IPS-18c (cell line): ENCODE results near the gene AKT3.
"Not testable (repeated sequence)": the region's sequence is repeated elsewhere in the genome, so short reads cannot be mapped to it uniquely, and the experiment has no call there.

ENCODE experiments used
- H3K4me3 ChIP-seq: 2 replicates; pipeline ENCODE4 v1.7.0; 2013; ENCODE audit warnings: low read depth, mild to moderate bottlenecking, low read length, moderate library complexity; ENCODE audit not compliant: insufficient read depth
- H3K9me3 ChIP-seq: one replicate; pipeline ENCODE4 v1.6.1; 2013; ENCODE audit warnings: mild to moderate bottlenecking, low read length, moderate library complexity; ENCODE audit not compliant: control insufficient read depth, insufficient read depth

Gene AKT3

DNA sequence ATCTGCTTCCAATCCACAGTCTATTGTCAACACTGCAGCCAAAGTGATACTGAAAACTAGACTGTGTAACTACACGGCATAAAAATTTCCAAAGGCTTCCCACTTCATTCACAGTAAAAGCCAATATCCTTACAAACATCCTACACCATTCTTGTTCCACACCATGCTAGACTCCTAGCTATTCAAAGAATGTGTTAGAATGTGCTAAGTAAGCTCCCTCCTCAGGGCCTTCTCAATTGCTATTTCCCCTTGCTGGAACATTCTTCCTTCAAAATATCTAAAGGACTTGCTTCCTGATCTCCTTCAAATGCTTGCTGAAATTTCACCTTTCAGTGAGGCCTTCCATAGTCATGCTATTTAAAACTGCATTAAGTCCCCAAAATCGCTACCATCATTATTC, 228.1 kb downstream of the AKT3 start:
- Histone ChIP-seq H3K9me3 (no peaks in the 10 kb centered on the region), H3K4me3 (no peak overlapping the region)

- Histone ChIP-seq H3K9me3 (no peaks in the 10 kb centered on the region), H3K4me3 (no peak overlapping the region)
These were observed 229.9 kb downstream of the AKT3 start for GRCh38 chr1:243620096-243620495.

DNA sequence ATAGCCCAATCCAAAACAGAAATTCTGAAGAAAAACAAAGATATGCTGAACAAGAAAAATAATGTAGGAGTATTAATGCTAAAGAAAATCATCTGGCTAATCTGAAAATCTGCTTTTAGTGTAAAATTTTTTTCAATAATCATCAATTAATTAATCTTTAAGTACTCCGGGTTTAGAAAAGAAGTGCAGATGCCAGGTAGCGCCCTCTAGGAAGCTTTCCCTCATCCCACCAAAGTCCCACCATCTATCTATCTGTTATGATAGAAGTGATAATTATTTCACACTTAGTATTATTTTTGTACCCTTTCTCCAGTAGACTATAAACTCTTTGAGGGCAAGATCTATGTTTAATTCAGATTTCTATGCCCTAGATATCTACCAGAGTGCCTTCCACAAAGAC, 240.3 kb downstream of the AKT3 start:
- H3K9me3 ChIP-seq = no peaks in the 10 kb centered on the region
- no peak overlapping the region for H3K4me3 ChIP-seq

- no peak overlapping the region for H3K4me3 ChIP-seq
- no peaks in the 10 kb centered on the region for H3K9me3 ChIP-seq
These were observed 244.4 kb downstream of the AKT3 start for GRCh38 chr1:243605604-243606003.

- Histone ChIP-seq H3K4me3 (no peak overlapping the region), H3K9me3 (no peaks in the 10 kb centered on the region)
These were observed 248.3 kb downstream of the AKT3 start for GRCh38 chr1:243601720-243602119.

DNA sequence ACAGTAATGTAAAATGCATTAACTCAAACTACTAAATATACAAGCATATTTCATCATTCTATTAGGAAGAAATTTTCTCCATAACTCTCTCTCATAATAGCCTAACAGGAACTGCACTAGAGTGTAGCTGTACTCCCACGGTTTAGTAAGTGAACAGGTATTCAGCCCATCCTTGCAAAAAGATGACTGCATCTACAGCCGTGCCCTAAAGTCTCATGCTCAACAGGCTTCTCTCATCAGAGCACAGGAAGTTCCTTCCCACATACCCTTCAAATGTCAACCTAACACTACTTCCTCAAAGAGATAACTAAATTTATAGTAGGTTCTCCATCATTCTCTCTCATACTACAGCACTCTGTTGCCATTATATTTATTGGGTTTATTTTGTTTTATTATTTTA, 251.6 kb downstream of the AKT3 start:
- no peaks in the 10 kb centered on the region for H3K9me3 ChIP-seq
- no peak overlapping the region for H3K4me3 ChIP-seq

- no peaks in the 10 kb centered on the region for H3K9me3 ChIP-seq
- H3K4me3 ChIP-seq = no peak overlapping the region
These were observed 252.7 kb downstream of the AKT3 start for GRCh38 chr1:243597383-243597782.

GRCh38 chr1:243596431-243597062, 253.5 kb downstream of the AKT3 start:
- no peaks in the 10 kb centered on the region for H3K9me3 ChIP-seq

GRCh38 chr1:243595527-243596210, 254.4 kb downstream of the AKT3 start:
- H3K4me3 ChIP-seq = no peak overlapping the region
- H3K9me3 ChIP-seq = no peaks in the 10 kb centered on the region

More at GRCh38 chr1:243596431-243597062, 253.5 kb downstream of the AKT3 start:
- H3K4me3 ChIP-seq = no peak overlapping the region

DNA sequence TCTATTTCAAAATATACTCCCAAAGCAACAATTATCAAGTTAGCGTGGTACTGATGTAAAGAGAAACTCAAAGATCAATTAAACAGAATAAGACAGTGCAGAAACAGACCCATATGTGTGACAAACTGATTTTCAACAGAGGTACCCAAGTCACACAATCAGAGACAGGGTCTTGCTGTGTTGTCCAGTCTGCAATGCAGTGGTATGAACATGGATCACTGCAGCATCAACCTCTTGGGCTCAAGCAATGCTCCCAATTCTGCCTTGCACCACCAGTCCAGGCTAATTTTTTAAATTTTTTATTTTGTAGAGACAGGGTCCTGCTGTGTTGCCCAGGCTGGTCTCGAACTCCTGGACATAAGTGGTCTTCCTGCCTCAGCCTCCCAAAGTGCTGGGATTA, 255.6 kb downstream of the AKT3 start:
- H3K9me3 ChIP-seq = no peaks in the 10 kb centered on the region
- H3K4me3 ChIP-seq = no peak overlapping the region

DNA sequence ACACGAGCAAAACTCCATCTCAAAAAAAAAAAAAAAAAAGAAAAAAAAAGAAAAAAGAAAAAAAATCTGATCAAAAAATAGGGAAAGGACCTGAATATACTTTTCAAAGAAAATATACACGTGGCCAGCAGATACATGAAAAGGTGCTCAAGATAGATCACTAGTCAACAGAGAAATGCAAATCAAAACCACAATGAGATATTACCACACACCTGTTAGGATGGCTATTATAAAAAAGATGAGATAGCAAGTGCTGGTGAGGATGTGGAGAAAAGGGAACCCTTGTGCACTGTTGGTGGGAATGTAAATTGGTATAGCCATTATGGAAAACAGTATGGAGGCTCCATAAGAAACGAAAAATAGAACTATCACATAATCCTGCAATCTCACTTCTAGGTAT, 260.8 kb downstream of the AKT3 start:
- not testable (repeated sequence) for H3K9me3 ChIP-seq, H3K4me3 ChIP-seq

GRCh38 chr1:243587823-243588560, 262.1 kb downstream of the AKT3 start:
- Histone ChIP-seq H3K4me3 (no peak overlapping the region), H3K9me3 (no peaks in the 10 kb centered on the region)

DNA sequence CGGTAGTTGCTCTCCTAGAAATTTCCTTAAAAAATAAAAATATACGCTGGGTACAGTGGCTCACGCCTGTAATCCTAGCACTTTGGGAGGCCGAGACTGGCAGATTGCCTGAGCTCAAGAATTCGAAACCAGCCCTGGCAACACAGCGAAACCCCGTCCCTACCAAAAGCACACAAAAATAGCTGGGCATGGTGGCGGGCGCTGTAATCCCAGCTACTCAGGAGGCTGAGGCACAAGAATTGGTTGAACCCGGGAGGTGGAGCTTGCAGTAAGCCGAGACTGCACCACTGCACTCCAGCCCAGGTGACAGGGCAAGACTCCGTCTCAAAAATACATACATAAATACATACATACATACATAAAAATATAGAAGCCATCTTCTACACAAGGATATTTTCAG, 262.8 kb downstream of the AKT3 start:
- no peaks in the 10 kb centered on the region for H3K9me3 ChIP-seq
- no peak overlapping the region for H3K4me3 ChIP-seq

GRCh38 chr1:243585982-243586381, 264.1 kb downstream of the AKT3 start:
- no peaks in the 10 kb centered on the region for H3K9me3 ChIP-seq
- H3K4me3 ChIP-seq = no peak overlapping the region

GRCh38 chr1:243582326-243582725, 267.7 kb downstream of the AKT3 start:
- H3K9me3 ChIP-seq = no peaks in the 10 kb centered on the region
- H3K4me3 ChIP-seq = no peak overlapping the region

DNA sequence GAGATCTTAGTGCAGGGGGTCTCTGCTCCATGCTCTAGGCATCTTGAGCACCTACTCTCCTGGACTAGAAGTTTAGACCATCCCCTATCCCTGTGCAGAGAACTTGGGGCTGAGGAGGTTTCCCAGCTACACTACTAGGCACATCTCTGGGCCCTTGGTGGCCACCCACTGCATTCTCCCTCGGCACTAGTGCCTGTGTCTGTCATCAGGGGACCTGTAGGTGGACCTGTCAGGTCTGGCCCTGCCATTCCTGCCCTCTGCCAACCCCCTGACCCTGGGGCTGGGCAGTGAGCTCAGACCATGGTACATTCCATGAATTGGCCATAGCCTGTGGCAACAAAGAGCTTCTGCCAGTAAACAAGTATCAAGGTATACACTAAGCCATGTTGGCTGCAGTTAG, 269.1 kb downstream of the AKT3 start:
- no peak overlapping the region for H3K4me3 ChIP-seq
- H3K9me3 ChIP-seq = no peaks in the 10 kb centered on the region

DNA sequence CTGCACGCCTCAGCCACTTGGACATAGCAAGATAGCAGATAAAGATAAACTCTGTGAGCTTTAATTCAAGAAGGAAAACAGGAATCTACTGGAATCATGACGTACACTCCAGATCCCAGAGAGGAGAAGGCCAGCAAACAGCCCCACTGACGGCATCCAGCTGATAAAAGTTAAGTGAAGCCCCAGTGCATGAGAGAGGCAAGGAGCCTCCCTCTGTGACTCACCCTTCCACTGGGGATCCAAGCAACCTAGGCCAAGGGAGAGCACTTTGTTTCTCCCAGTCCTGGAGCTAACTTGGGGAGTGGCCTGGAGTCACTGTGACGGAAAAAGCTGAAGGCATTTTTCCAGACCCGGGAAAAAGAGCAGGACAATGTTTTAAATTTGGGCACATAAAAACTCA, 270.0 kb downstream of the AKT3 start:
- Histone ChIP-seq H3K4me3 (no peak overlapping the region), H3K9me3 (no peaks in the 10 kb centered on the region)

- H3K4me3 ChIP-seq = no peak overlapping the region
- H3K9me3 ChIP-seq = no peaks in the 10 kb centered on the region
These were observed 275.0 kb downstream of the AKT3 start for GRCh38 chr1:243575070-243575469.
